Smooth muscle cell (in vitro differentiated cells): ENCODE measurements around the gene BFSP1. TPM values are rescaled to one million over a fixed set of nuclear protein-coding genes. Genes with fewer than 3 reads are reported as not detected.
A peak's percentile ranks its signal among the peaks of the same experiment; 100 is the strongest.

Experiments
- DNase-seq: peaks from one replicate; lab custom pipeline; 2025; ENCODE audit not compliant: unreplicated experiment; lab: John Stamatoyannopoulos, UW
- H2AFZ ChIP-seq: fragments of 200-600 bp; sonication (generic); 2 replicates; pipeline ENCODE4 v1.6.0; 2016; ENCODE audit warnings: antibody characterized with exemption, low read depth, mild to moderate bottlenecking
- H3F3A ChIP-seq: fragments of 200-600 bp; sonication (generic); 2 replicates; pipeline ENCODE4 v1.6.0; 2017; ENCODE audit warnings: antibody characterized with exemption, low read depth
- H3K27ac ChIP-seq: fragments of 200-600 bp; sonication (generic); 2 replicates; pipeline ENCODE4 v1.5.1; 2016; ENCODE audit warnings: low read depth, mild to moderate bottlenecking
- H3K27me3 ChIP-seq: fragments of 200-600 bp; sonication (generic); 2 replicates; pipeline ENCODE4 v1.6.1; 2016; ENCODE audit warnings: low read depth, mild to moderate bottlenecking
- H3K36me3 ChIP-seq: fragments of 200-600 bp; sonication (generic); 2 replicates; pipeline ENCODE4 v1.5.1; 2016; ENCODE audit warnings: low read depth
- H3K4me1 ChIP-seq: fragments of 200-600 bp; sonication (generic); 2 replicates; pipeline ENCODE4 v1.5.1; 2016; ENCODE audit warnings: low read depth
- H3K4me2 ChIP-seq: fragments of 200-600 bp; sonication (generic); 2 replicates; pipeline ENCODE4 v1.6.0; 2016; ENCODE audit warnings: mild to moderate bottlenecking
- H3K4me3 ChIP-seq: fragments of 200-600 bp; sonication (generic); 2 replicates; pipeline ENCODE4 v1.5.1; 2016; ENCODE audit warnings: mild to moderate bottlenecking
- H3K79me2 ChIP-seq: fragments of 200-600 bp; sonication (generic); 2 replicates; pipeline ENCODE4 v1.6.0; 2016; ENCODE audit warnings: low read depth, mild to moderate bottlenecking
- H3K9ac ChIP-seq: fragments of 200-600 bp; sonication (generic); 2 replicates; pipeline ENCODE4 v1.6.0; 2016; ENCODE audit warnings: low read depth
- H3K9me3 ChIP-seq: fragments of 200-600 bp; sonication (generic); replicated peaks from 2 replicates; pipeline ENCODE4 v1.5.1; 2016; ENCODE audit warnings: low read depth
- H4K20me1 ChIP-seq: fragments of 200-600 bp; sonication (generic); 2 replicates; pipeline ENCODE4 v1.6.0; 2016; ENCODE audit warnings: low read depth
- WGBS: methylation state at CpG from one replicate; pipeline ENCODE4 v1.1.7; 2016; ENCODE audit warnings: low lambda C conversion rate; 5-methylcytosine and 5-hydroxymethylcytosine counted together
- polyA plus RNA-seq: library from polyadenylated mRNA; unstranded; fragments of >200 nt; fragmentation: Nextera tagmentation; extraction: Ambion mirVana; gene quantifications from 2 replicates; pipeline ENCODE4 v1.2.1, GENCODE V29; 2016
- total RNA-seq: library from RNA; depleted of rRNA; stranded (reverse); fragments of >200 nt; gene quantifications from 2 replicates; pipeline ENCODE4 v1.2.3, GENCODE V29; 2014
- TF ChIP-seq, protein P1 (sequence below): fragments of 200-600 bp; sonication (generic); IDR thresholded peaks from 2 replicates; pipeline ENCODE4 v1.5.1; 2017; ENCODE audit warnings: borderline replicate concordance, mild to moderate bottlenecking, antibody characterized with exemption; ENCODE audit not compliant: insufficient read depth, poor library complexity, severe bottlenecking

BFSP1 gene
- total and polyA plus RNA-seq, 2 experiments from 2014 or later, result 0.76 to 1.6 TPM

DNA sequence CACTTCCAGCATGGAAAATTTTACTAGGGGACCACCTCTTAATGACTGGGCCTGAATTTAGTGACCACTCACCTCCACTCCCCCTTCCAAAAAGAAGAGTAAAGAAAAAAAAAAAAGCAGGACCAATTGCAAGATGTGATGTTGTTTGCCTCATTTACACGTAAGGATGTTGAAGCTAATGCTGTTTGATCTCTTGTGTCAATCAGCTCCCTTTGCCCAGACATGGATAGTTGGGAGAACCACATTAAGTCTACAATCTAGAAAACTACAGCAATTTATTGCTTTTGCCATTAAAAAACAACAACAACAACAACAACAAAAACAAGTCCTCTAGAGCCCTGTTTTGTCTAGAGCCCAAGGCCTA is 27.7 kb upstream of the BFSP1 start:
- H3K4me1 ChIP-seq, result peaks cover 16% of the 10 kb centered on the region
- H3K36me3 ChIP-seq, result no peaks in the 10 kb centered on the region
- H3K27ac ChIP-seq, result peak overlapping the region; percentile 99
- peak overlapping the region; percentile 62 for H3K4me2 ChIP-seq
- H4K20me1 ChIP-seq, result no peaks in the 10 kb centered on the region
- peaks cover 10% of the 10 kb centered on the region for H3F3A ChIP-seq
- no peak for DNase-seq
- TF ChIP-seq, protein P1, sequence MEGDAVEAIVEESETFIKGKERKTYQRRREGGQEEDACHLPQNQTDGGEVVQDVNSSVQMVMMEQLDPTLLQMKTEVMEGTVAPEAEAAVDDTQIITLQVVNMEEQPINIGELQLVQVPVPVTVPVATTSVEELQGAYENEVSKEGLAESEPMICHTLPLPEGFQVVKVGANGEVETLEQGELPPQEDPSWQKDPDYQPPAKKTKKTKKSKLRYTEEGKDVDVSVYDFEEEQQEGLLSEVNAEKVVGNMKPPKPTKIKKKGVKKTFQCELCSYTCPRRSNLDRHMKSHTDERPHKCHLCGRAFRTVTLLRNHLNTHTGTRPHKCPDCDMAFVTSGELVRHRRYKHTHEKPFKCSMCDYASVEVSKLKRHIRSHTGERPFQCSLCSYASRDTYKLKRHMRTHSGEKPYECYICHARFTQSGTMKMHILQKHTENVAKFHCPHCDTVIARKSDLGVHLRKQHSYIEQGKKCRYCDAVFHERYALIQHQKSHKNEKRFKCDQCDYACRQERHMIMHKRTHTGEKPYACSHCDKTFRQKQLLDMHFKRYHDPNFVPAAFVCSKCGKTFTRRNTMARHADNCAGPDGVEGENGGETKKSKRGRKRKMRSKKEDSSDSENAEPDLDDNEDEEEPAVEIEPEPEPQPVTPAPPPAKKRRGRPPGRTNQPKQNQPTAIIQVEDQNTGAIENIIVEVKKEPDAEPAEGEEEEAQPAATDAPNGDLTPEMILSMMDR, result no peak
- H3K79me2 ChIP-seq, result no peaks in the 10 kb centered on the region
- peak overlapping the region; percentile 94 for H3K9ac ChIP-seq
- no peak overlapping the region for H2AFZ ChIP-seq
- 13% methylated on average over 1 of the region's 1 CpG for WGBS
- H3K27me3 ChIP-seq, result no peaks in the 10 kb centered on the region
- H3K9me3 ChIP-seq, result no peaks in the 10 kb centered on the region
- H3K4me3 ChIP-seq, result no peak overlapping the region

DNA sequence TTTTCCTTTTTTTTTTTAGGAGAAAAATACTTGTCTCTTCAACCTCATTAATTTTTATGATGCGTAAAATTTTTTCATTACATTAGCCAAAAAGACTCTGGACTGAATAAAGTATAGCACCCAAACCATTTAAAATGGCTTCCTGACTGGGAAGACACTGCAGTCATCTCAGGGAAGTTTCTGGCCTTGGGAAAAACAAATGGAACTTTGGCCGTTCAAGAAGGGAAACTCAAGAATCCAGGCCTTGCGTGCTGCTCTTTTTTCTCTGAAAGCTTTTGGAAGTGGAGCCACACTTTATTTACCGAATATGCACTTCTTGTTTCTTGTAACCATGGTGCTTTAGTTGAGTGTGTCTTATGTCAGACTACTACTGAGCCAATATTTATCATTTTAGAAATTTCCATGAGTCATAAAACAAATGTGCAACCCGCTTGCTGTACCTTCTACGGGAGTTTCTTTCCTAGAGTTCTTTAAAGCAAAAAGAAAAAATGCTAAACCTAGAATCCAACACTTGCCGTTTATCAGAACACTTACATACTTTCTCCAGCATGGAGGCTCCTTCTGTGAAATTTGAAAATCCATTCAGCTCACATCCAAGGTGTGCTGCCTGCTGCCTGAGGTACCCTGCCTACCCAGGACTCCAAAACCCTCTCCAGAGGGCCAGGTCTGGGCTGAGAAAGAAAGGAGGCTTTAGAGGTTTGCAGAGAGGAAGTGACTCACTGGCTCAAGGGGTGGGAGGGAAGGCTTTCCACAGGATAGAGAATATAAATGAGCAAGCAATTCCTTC is 27.2 kb upstream of the BFSP1 start:
- H3F3A ChIP-seq, result peaks cover 10% of the 10 kb centered on the region
- no peaks in the 10 kb centered on the region for H3K9me3 ChIP-seq
- H3K4me1 ChIP-seq, result peaks cover 16% of the 10 kb centered on the region
- no peak overlapping the region for H2AFZ ChIP-seq
- peak overlapping the region; percentile 78 for H3K4me2 ChIP-seq
- DNase-seq, result peak; percentile 16
- no peaks in the 10 kb centered on the region for H3K27me3 ChIP-seq
- TF ChIP-seq, protein P1, result no peak
- H3K27ac ChIP-seq, result peak overlapping the region; percentile 99
- H4K20me1 ChIP-seq, result no peaks in the 10 kb centered on the region
- no peaks in the 10 kb centered on the region for H3K79me2 ChIP-seq
- H3K9ac ChIP-seq, result peak overlapping the region; percentile 94
- H3K4me3 ChIP-seq, result peak overlapping the region; percentile 19
- H3K36me3 ChIP-seq, result no peaks in the 10 kb centered on the region
- whole genome bisulfite sequencing, result 25% methylated on average over 7 of the region's 7 CpGs

DNA sequence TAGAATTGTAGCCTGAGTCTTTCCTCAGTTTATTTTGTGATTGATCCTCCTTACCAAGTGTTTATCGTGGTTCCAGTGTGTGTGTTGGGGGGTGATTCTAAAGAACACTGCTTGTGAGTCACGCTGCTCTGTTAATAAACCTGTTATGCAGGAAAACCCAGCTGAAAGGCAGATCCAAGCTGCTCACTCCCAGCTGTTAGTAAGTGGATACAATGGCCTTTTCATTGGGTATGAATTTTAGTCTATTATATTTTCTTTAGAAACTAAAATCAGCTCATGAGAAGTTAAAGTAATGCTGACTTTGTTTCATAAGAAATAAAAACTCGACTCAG is 26.5 kb upstream of the BFSP1 start:
- H3K9ac ChIP-seq, result peak overlapping the region; percentile 94
- peaks cover 10% of the 10 kb centered on the region for H3F3A ChIP-seq
- TF ChIP-seq, protein P1, result no peak
- H3K4me3 ChIP-seq, result peak overlapping the region; percentile 19
- H2AFZ ChIP-seq, result no peak overlapping the region
- no peak for DNase-seq
- H3K79me2 ChIP-seq, result no peaks in the 10 kb centered on the region
- peak overlapping the region; percentile 78 for H3K4me2 ChIP-seq
- H3K36me3 ChIP-seq, result no peaks in the 10 kb centered on the region
- H3K27ac ChIP-seq, result peak overlapping the region; percentile 99
- H4K20me1 ChIP-seq, result no peaks in the 10 kb centered on the region
- no peaks in the 10 kb centered on the region for H3K9me3 ChIP-seq
- 27% methylated on average over 3 of the region's 3 CpGs for WGBS
- peaks cover 16% of the 10 kb centered on the region for H3K4me1 ChIP-seq
- H3K27me3 ChIP-seq, result no peaks in the 10 kb centered on the region
